PC-3 (cell line): ENCODE data around the gene XPNPEP1. TPM values are rescaled to one million over a fixed set of nuclear protein-coding genes. Genes with fewer than 3 reads are reported as not detected.

Source experiments
- ATAC-seq: fragments of 200-7000 bp; cut with Tn5 transposase; 2 replicates; pipeline ENCODE4 v1.9.1; 2020; ENCODE audit warnings: mild to moderate bottlenecking, moderate library complexity
- BruUV-seq: library from RNA; stranded (reverse); fragments of 400-500 nt; replicated peaks from 2 replicates; lab custom pipeline; 2021; lab: Mats Ljungman, UMichigan
- CTCF ChIA-PET: fragments of 300-600 bp; sonication (Branson Sonifier 250); formaldehyde crosslinking; loops from one replicate; lab custom pipeline; 2022; ENCODE audit warnings: antibody characterized with exemption; lab: Charles Lee
- POLR2A ChIA-PET: fragments of 300-600 bp; sonication (Branson Sonifier 250); formaldehyde crosslinking; loops from one replicate; lab custom pipeline; 2022; ENCODE audit warnings: antibody characterized with exemption; ENCODE audit not compliant: unreplicated experiment; lab: Charles Lee
- DNase-seq: peaks from one replicate; pipeline ENCODE4 v3.0.0-alpha.2; 2015
- H2AFZ ChIP-seq: fragments of 300-600 bp; sonication (generic); 2 replicates; pipeline ENCODE4 v1.6.0; 2016; ENCODE audit warnings: antibody characterized with exemption, low read length
- H3F3A ChIP-seq: fragments of 300-600 bp; sonication (generic); one replicate; pipeline ENCODE4 v1.6.0; 2017; ENCODE audit warnings: antibody characterized with exemption, low read length, control low read depth, mild to moderate bottlenecking; ENCODE audit not compliant: unreplicated experiment
- H3K27ac ChIP-seq: fragments of 300-600 bp; sonication (generic); 2 replicates; pipeline ENCODE4 v1.5.1; 2016; ENCODE audit warnings: mild to moderate bottlenecking, low read length
- H3K27me3 ChIP-seq: fragments of 300-600 bp; sonication (generic); 2 replicates; pipeline ENCODE4 v1.6.1; 2016; ENCODE audit warnings: low read length, mixed read lengths
- H3K36me3 ChIP-seq: fragments of 300-600 bp; sonication (generic); 2 replicates; pipeline ENCODE4 v1.6.1; 2016; ENCODE audit warnings: low read depth, mixed run types, low read length, mixed read lengths
- H3K4me1 ChIP-seq: fragments of 300-600 bp; sonication (generic); 2 replicates; pipeline ENCODE4 v1.5.1; 2016; ENCODE audit warnings: low read length; ENCODE audit not compliant: insufficient read depth
- H3K4me2 ChIP-seq: fragments of 300-600 bp; sonication (generic); 2 replicates; pipeline ENCODE4 v1.6.0; 2016; ENCODE audit warnings: low read length
- H3K4me3 ChIP-seq: fragments of 300-600 bp; sonication (generic); 2 replicates; pipeline ENCODE4 v1.5.1; 2016; ENCODE audit warnings: mild to moderate bottlenecking, low read length, mixed read lengths
- H3K79me2 ChIP-seq: fragments of 300-600 bp; sonication (generic); 2 replicates; pipeline ENCODE4 v1.6.1; 2017; ENCODE audit warnings: low read length, mixed read lengths
- H3K9ac ChIP-seq: fragments of 300-600 bp; sonication (generic); 2 replicates; pipeline ENCODE4 v1.6.0; 2016; ENCODE audit warnings: mild to moderate bottlenecking, low read length
- H3K9me2 ChIP-seq: fragments of 300-600 bp; sonication (generic); replicated peaks from 2 replicates; pipeline ENCODE4 v1.6.1; 2016; ENCODE audit warnings: mixed run types, low read length, mixed read lengths
- H3K9me3 ChIP-seq: fragments of 300-600 bp; sonication (generic); 2 replicates; pipeline ENCODE4 v1.6.1; 2016; ENCODE audit warnings: low read length, mixed read lengths
- H4K20me1 ChIP-seq: fragments of 300-600 bp; sonication (generic); 2 replicates; pipeline ENCODE4 v1.6.1; 2016; ENCODE audit warnings: low read length, mixed read lengths
- CTCF ChIP-seq: fragments of 300-600 bp; sonication (generic); conservative IDR thresholded peaks from 2 replicates; pipeline ENCODE4 v1.5.1; 2017; ENCODE audit warnings: antibody characterized with exemption, low read depth, mild to moderate bottlenecking, low read length
- EZH2 ChIP-seq: fragments of 300-600 bp; sonication (generic); IDR thresholded peaks from one replicate; pipeline ENCODE4 v1.6.1; 2017; ENCODE audit warnings: antibody characterized with exemption, mild to moderate bottlenecking, low read length; ENCODE audit not compliant: unreplicated experiment
- EZH2phosphoT487 ChIP-seq: fragments of 300-600 bp; sonication (generic); IDR thresholded peaks from 2 replicates; pipeline ENCODE4 v1.6.1; 2018; ENCODE audit warnings: mild to moderate bottlenecking, antibody characterized with exemption, low read length, borderline replicate concordance
- intact Hi-C: fragments of 100-400 bp; cut with micrococcal nuclease; formaldehyde crosslinking; loops from 2 replicates; pipeline ENCODE4 v1.9.0; 2023
- total RNA-seq: library from RNA; depleted of rRNA; stranded (reverse); fragments of >200 nt; gene quantifications from 2 replicates; pipeline ENCODE4 v1.2.3, GENCODE V29; 2014

Gene XPNPEP1
- total RNA-seq, 1 experiment from 2014 or later, result 77.3 TPM

GRCh38 chr10:109959259-109960145, 36.2 kb upstream of the XPNPEP1 start:
- Histone ChIP-seq H3K36me3 (no peaks in the 10 kb centered on the region), H2AFZ (no peak overlapping the region), H3K4me2 (no peak overlapping the region), H3K79me2 (no peaks in the 10 kb centered on the region), H3K9me2 (no peaks in the 10 kb centered on the region), H3K27me3 (no peaks in the 10 kb centered on the region), H3K4me3 (no peak overlapping the region), H3F3A (no peaks in the 10 kb centered on the region), H4K20me1 (no peaks in the 10 kb centered on the region), H3K9ac (no peak overlapping the region), H3K27ac (no peak overlapping the region), H3K9me3 (no peaks in the 10 kb centered on the region), H3K4me1 (peaks cover 15% of the 10 kb centered on the region)
- POLR2A ChIA-PET, result no interaction called here
- intact Hi-C loops, result loop anchor here (10.0 kb wide), 1 partner anchor 45 kb away; no protein-coding TSS in a partner anchor
- ATAC-seq, result no peak
- TF ChIP-seq EZH2phosphoT487 (no peak), EZH2 (no peak), CTCF (no peak)
- no TSS peak for BruUV-seq
- CTCF ChIA-PET, result no interaction called here
- DNase-seq, result no peak

GRCh38 chr10:109958059-109958458, 34.7 kb upstream of the XPNPEP1 start:
- no peak overlapping the region for H3K9ac ChIP-seq
- intact Hi-C loops, result no loop called here
- TF ChIP-seq CTCF (no peak), EZH2phosphoT487 (no peak), EZH2 (no peak)
- no peak overlapping the region for H3K4me3 ChIP-seq
- CTCF ChIA-PET, result no interaction called here
- no peaks in the 10 kb centered on the region for H3K27me3 ChIP-seq
- H3K4me1 ChIP-seq, result peaks cover 15% of the 10 kb centered on the region
- H3K9me2 ChIP-seq, result no peaks in the 10 kb centered on the region
- H3K9me3 ChIP-seq, result no peaks in the 10 kb centered on the region
- H3F3A ChIP-seq, result no peaks in the 10 kb centered on the region
- H2AFZ ChIP-seq, result no peak overlapping the region
- DNase-seq (no peak), ATAC-seq (no peak)
- no peaks in the 10 kb centered on the region for H4K20me1 ChIP-seq
- H3K4me2 ChIP-seq, result no peak overlapping the region
- POLR2A ChIA-PET, result no interaction called here
- H3K79me2 ChIP-seq, result no peaks in the 10 kb centered on the region
- no peaks in the 10 kb centered on the region for H3K36me3 ChIP-seq
- no TSS peak for BruUV-seq
- no peak overlapping the region for H3K27ac ChIP-seq

- no peak for TF ChIP-seq EZH2
- no peak for TF ChIP-seq CTCF
- TF ChIP-seq EZH2phosphoT487, result no peak
- no peak overlapping the region for H3K4me3 ChIP-seq
- H3K9me2 ChIP-seq, result no peaks in the 10 kb centered on the region
- H3K36me3 ChIP-seq, result no peaks in the 10 kb centered on the region
- CTCF ChIA-PET, result no interaction called here
- H2AFZ ChIP-seq, result no peak overlapping the region
- H3F3A ChIP-seq, result no peaks in the 10 kb centered on the region
- ATAC-seq, result no peak
- H4K20me1 ChIP-seq, result no peaks in the 10 kb centered on the region
- POLR2A ChIA-PET, result no interaction called here
- H3K79me2 ChIP-seq, result no peaks in the 10 kb centered on the region
- peaks cover 11% of the 10 kb centered on the region for H3K4me1 ChIP-seq
- H3K27ac ChIP-seq, result no peak overlapping the region
- no peaks in the 10 kb centered on the region for H3K9me3 ChIP-seq
- no TSS peak for BruUV-seq
- no peaks in the 10 kb centered on the region for H3K27me3 ChIP-seq
- intact Hi-C loops, result loop anchor here (2.0 kb wide), 1 partner anchor 72 kb away; no protein-coding TSS in a partner anchor
- no peak overlapping the region for H3K9ac ChIP-seq
- H3K4me2 ChIP-seq, result no peak overlapping the region
- DNase-seq, result no peak
These were observed 33.9 kb upstream of the XPNPEP1 start for GRCh38 chr10:109957092-109957797.
